Pons (tissue), 1 donor: Measurements from ENCODE around the gene SCN4B.
A peak's percentile ranks its signal among the peaks of the same experiment; 100 is the strongest.

Experiments used
- DNase-seq: peaks from one replicate; pipeline ENCODE4 v3.0.0-alpha.2; 2016; ENCODE audit warnings: low spot score

Gene SCN4B

DNA sequence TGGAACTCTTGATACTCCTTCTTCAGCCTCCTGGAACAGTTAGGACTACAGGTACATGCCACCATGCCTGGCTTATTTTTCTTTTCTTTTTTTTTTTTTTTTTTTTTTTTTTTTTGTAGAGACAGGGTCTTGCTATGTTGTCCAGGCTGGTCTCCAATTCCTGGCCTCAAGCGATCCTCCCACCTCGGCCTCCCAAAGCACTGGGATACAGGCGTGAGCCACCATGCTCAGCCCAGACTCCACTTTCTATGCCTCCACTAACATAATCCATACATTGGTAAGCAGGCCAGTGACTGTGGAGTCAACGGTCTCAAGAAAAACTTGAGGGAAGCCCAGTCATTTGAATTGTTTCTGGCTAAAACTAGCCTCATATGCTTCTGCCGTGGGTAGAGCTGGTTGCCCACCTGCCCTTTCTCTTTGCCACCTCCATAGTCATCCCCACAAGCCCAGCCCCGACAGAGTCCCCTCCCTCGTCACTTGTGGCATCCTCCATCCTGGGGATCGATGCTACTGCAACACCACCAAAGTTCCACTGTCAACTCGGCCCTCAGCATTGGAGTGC lies 21.5 kb upstream of the SCN4B start:
- no peak for DNase-seq

DNA sequence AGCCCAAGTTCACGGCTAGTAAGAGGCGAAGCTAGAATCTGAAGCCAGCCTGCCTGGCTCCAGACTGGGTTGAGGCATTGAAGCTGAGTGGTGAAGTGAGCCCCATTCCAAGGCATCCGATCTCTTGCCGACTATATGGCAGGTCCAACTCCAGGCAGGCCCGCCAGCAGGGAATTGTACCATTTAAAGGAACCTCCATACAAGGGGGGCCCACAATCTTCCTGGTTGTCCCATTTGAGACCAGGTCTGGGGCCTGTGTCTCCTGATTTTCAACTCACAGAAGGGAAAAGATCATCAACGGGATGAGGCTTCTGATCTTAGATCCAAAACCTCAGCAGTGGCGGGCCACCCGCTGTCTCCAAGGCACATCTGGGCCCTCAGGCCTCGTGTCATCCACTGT lies 19.7 kb upstream of the SCN4B start:
- no peak for DNase-seq

DNA sequence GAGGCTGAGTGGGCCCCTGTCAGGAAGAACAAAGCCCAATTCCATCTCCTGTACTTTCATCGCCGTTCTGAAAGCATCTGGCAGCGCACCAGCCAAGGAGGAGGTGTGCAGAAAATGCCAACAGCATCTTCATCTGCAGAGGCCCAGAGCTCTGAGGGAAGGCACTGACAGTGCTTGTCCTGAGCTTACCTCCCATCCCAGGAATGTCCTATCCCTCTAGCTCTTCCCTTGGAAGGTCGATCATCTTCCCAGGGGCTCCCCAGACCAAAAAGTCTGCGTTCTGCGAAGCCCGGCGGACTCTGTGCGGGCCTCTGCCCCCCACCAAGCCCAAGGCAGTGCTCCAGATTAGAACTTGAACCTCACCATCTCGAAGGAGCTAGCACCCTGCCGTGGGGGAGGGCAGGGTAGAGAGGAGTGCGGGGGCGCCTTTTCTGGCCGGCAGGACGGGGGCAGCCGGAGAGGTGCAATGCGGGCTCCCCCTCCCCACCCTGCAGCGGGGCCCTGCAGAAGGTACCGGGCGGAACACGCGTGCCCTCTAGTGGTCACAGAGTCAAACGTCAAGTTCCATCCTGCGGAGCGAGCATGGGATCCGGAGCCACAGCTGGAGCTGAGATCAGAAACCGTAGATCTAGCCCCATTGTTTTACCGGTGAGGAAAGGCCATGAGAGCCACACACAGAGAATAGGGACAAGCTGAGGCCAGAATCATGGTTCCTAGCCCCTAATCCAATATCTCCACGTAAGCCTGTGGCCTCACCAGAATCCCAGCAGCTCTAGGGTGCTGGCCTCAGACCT lies 18.8 kb upstream of the SCN4B start:
- peak; percentile 84 for DNase-seq

DNA sequence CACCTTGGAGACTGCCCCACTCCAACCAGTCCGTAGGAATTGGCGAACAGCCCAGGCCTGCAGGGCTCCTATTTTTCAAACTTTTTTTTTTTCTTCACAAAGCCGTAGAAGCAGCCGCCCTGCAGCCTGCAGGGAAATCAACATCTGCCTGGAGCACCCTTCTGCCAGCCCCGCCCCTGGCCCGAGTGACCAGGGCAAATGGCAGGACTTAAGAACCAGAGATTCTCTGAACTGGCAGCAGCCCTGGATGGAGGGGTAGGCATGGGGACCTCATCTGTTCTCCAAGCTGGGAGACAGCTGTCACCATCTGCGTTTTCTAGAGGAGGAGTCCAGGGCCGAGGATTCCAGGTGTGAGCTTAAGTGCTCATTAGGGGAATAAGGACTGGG lies 18.3 kb upstream of the SCN4B start:
- no peak for DNase-seq

DNA sequence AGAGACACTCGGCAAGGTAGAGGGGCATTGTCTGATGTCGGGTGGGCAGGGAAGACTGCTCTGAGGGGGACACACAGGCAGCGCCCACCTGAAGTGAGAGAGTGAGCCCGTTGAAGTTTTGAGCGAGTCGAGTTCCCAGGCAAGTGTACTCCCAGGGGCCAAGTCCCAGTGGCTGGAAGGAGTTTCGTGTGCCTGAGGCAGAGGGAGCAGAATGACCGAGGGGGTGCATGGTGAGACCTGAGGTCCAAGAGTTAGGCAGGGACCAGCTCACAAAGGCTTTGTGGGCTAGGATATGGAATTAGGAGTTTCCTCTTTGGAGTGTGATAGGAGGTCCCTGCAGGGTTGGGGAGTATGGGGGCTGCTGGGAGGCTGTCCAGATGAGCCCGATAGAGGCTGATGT lies 17.6 kb upstream of the SCN4B start:
- DNase-seq: no peak

DNA sequence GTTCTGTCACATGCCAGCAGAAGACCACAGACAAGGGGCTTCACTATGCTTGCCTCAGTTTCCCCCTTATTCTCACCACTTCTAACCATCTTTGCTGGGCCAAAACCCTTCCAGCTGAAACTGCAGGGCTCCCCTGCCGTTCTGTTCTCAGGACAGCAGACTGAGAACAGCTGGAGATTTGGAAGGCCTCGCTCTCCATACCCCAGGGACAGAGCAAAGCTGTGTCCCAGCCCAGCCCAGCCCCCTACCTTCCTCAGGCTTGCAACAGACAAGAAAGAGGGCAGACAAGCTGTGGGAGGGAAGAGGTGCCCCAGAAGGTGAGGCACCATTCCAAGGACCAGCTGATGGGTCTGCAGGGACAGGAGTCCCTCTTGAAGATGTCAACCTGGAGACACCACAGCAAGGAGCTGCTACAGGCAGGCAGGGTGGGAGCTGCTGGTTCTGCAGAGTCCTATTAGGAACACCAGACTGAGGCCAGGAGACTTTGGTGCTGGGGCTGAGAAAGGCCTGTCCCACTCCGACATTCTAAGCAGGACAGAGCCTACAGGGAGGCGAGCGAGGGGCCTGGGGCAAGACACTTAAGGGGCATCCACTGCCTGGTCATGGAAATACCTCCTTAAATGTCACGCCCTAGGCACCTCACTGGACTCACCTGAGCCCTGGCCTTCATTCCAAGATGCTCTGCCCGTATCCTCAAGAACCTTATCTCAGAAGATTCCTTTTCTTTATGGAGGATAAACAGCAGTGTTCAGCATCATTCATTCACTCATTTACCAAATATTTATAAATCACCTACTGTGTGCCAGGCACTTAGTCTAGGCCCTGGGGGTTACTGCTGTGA lies 16.9 kb upstream of the SCN4B start:
- no peak for DNase-seq

DNA sequence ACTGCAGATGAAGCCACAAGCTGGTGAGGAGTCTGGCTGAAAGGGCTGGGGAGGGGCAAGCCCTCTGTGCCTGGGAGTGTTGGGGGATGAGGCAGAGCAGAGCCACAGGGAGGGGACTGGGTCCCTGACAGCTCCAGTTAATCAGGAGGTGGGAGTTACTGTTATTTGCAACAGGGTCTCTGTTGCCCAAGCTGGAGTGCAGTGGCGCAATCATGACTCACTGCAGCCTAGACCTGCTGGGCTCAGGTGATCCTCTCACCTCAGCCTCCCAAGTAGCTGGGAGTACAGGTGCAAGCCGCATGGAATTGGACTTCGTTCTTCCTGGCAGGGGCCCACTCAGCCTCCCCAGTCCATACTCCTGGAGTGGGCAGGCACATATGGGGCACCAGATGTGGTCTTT lies 16.1 kb upstream of the SCN4B start:
- DNase-seq: no peak

DNA sequence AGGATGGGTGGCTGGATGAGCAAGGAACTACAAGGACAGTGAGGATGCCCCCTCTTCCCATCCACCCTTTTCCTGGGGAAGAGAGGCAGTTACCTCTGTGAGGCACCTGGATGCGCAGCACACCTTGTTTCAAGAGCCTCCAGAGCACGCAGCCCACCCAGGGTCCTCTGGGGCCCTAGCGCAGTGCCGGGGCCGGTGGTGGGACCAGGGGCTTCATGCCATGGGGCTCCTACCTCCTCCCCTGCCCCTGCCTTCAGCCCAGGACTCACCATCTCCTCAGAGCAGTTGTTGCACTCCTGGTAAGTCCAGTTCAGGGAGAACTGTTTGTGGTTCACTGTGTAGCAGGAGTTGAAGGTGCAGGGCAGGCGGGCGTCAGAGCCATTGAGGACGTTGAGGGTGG lies 15.7 kb upstream of the SCN4B start:
- no peak for DNase-seq

DNA sequence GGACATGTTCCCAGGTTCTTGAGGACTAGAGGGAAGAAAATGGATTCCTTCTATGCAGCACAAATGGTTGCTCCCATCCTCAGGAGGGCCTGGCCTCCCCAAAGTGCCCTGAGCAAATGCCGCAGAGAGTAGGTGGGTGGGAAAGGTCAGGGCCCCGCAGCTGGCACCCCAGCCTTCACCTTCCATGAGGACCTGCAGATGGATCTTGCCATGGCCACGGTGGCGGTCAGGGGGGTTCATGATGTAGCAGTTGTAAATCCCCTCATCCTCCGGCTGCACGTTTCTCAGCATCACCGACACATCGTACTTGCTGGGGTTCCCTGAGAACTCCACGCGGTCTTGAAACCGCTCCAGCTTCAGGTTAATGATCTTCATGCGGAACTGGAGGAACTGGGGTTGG lies 15.3 kb upstream of the SCN4B start:
- DNase-seq: no peak

DNA sequence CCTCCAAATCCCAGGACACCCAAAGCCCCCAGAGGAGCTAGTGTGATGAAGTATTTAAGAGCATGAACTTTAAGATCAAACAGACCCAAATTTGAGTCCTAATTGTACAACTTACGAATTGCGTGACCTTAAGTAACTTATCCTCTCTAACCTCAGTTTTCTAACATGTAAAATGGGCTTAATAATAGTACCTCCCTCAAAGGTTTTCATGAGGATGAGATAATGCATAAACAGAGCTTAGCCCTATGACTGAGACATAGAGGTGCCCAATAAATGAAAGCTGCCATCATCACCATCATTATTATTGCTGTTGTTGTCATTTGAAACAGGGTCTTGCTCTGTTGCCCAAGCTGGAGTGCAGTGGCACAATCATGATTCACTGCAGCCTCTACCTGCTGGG lies 14.6 kb upstream of the SCN4B start:
- DNase-seq: no peak

DNA sequence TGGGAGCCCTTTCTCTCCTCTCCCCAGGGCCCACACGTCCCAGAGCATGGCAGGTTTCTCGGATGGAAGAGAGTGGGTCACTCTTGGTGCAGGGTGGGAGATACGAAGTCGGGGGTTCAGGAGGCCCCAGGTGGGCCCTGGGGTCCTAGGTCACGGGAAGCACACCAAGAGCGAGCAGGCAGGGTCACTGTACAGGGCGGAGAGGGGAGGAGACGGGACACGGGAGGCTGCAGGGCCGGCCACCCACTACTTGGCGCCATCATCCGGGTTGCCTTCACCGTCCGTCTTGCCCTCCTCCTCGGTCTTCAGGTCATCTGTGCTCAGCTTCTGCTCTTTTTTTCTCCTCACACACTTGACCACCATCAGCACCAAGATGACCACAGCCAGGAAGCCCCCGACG lies 14.0 kb upstream of the SCN4B start:
- DNase-seq: no peak

DNA sequence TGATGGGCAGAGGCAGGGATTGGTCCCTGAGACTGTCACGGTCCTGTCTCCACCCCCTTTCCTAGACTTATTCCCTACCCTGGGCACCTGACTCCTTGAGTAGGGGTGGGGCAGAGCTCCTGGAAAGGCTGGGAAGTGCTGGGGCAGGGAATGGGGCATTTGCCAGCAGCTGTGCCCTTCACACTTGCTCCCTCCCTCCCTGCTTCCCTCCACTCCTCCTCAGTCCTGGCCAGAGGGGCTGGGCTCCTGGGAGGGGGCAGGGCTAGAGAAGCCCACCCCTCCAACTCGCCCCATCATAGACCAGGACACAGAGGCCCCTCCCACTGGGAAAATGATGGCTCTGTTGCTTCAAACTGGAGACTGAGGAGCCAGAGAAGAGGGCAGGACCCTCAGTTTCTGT lies 12.3 kb upstream of the SCN4B start:
- no peak for DNase-seq

DNA sequence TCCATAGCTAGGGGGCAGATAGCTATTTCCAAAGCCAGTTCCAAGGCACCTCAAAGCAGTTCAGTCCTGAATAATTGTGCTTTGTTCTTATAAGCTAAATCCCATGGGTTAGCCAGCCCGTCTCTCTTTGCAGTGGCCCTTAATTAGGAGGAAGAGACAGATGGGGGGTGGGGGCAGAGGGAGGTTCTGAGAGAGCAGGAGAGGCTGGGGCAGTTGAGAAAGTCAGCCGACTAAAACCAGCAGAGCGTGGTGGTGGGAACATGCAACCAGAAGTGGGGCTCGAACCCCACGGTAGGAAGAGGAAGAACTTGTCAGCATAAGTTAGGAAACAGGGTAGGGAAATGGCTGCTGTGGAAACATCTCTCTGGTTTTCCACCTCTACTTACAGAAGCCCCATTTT lies 10.9 kb upstream of the SCN4B start:
- DNase-seq: no peak

DNA sequence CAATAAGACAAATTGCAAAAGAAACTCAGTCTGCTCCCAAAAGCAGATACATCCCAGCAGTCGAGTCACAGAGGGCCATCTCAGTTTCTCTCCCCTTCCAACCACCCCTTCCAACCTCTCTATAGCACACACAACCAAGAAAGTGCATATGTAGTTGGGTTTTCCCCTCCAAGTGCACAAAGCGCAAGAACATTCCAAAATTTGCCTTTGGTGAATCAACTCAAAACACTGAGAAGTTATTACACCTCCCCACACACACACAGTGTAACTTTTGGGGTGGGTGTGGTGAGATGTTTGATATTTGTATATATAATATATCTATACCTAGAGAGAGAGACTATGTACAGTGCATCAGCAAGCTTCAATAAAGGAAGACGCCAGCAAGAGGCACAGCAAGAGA lies 10.2 kb upstream of the SCN4B start:
- no peak for DNase-seq

DNA sequence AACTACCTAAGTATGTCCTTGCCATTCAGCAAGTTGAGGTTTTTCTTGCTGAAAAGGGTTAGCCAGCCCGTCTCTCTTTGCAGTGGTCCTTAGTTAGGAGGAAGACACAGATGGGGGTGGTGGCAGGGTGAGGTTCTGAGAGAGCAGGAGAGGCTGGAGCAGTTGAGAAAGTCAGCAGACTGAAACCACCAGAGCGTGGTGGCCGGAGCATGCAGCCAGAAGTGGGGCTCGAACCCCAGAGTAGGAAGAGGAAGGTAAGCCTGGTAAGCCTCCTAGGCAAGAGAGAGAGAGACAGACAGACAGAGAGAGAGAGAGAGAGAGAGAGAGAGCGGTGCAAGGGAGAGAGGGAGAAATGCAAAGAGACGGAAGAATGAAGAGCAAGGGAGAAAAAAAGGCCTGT lies 9.2 kb upstream of the SCN4B start:
- no peak for DNase-seq

DNA sequence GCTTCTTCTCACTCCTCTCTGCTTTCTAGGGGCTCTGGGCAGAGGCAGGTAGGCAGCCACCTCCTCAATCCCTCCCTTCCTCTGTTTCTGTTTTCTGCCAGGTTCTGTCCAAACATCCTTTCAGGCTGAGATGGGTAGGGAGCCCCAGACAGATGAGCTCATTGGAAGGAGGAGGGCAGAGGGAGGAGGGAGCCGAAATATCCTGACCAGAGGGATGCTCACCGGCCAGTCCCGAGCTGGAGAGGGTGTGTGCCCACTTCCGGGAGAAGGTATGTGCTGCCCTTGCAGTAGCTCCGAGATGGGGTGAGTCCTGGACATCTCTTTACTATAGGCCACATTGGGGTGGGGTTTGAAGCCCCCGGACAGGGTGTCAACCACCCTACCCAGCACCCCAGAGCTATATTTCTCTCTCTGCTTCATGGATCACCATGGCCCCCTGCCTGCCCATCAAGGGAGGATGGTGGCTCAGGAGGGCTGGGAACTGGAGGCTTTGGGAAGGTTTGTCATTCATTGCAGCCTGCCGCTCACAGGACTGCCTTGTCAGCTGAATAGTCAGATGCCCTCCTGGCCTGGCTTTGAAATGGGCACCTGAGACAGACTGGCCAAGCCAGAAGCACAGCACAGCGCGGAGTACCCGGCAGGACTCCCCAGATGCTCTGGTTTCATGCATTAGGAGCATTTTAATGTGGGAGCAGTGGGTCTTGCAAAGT lies 4.7 kb upstream of the SCN4B start:
- no peak for DNase-seq

DNA sequence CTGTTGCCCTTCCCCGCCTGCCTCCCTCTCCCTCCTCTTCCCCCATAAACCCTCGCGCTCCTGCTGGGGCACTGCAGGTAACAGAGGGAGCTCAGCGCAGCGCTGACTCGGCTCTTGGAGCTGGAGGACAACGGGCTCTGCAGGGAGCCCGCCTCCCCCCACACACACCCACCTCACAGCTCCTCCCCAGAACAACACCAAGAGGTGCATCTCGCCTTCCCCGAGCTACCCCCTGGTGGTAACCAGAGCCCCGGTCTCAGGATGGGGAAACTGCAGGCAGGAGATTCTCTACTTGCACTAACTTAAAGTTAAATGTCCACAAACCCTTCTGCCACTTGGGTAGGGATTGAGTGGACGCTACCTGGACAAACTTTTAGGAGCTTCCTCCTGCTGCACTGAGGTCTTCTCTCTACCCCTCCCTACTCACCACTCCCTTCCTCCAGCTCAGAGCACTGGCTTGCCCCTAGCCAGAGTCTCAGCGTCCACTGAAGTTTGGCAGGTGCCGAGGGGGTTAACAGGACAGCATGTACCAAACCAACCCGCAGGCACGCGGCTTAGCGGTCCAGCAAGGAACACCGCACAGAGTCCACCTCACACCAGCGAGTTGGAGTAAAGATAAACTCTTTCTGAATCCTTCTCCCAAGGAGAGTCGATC lies 4.0 kb upstream of the SCN4B start:
- DNase-seq: no peak

DNA sequence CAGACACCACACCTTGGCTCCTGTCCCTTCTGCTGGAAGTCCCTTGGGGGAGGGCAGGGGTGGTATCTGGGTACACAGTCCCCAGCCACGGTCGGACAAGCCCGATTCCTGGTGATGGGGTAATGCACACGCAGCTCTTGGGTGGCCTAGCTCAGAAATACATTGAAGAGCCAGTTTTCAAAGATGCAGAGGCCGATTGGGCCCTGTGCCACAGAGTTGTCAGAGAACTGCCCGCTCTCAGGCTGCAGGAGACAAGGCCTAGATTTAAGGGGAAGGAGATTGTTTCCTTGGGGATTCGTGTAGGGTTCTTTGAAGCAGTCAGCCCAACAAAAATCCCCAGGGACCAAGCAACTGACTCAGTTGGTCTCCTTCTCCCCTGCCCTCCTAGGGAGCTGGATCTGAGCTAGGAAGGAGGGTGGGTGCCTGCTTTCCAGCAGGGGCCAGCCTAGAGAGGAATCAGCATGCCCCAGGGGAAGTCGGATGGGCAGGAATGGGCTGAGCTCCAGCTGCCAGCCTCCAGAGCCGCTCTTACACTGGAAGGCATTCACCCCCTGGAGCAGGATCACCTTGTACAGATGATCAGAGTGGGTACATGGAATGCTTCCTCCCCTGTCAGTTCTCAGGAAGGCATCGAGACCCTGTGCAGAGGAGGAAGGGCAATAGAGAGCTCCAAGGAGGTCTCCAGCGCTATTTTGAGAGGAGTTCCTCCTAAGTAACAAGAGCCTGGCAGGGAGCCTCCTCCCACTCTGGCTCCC lies 3.3 kb upstream of the SCN4B start:
- DNase-seq: no peak

DNA sequence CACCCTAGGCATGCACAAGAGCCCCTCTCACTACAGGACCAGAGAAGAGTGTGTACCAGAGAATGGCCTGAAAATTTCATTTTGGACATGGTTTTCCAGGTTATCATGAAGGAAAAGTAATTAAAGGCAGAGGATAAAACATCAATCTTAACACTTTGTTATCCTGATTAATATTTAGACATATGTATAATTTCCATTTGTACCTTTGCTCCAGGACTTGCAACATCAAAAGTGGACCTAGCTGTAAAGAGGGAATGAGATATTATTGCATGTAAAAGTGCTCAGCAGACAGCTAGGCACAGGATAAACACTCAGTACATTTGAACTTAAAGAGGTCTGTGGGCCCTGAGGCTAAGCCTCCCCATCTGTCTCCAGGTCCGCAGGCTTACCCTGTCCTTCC lies 2.0 kb upstream of the SCN4B start:
- no peak for DNase-seq

DNA sequence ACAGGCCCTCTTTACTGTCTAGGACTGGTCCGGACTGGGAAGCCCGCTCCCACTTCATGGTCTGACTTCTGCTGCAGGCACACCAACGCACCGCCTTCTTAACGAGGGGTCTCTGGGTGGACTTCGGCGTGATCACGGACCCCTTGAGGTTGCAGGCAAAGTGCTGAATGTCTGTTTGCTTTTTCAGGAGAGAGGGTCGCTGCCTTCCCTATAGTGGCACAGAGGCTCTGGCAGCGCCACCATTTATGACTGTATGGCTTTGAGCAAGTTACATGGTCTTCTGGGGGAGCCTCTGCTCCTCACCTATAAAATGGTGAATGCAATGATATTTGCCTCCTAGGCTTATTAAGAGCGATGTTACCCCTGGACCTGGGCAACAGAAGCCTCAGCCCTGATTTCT lies 1.4 kb upstream of the SCN4B start:
- no peak for DNase-seq

DNA sequence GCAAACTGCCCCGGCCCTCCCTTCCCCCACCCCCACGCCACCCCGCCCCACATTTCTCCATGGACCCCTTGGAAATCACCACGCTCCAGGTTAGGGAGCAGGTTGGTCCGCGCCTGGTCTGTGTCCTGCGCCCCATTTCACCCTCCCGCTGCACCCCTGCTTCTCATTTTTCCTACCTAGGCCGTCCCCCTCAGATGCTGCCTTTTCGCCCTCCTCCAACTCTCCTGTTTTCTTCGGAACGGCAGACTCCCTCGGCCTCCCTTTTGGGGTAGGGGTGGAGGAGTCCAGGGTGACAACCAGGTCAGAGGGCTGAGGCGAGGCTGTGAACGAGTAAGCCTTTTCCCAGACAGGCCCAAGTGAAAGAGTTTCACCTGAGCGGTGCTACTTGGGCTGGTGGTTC lies 893 bp upstream of the SCN4B start:
- no peak for DNase-seq
